Esophagus mucosa (tissue), 1 donor: ENCODE data around the gene ZBTB16. TPM values are rescaled to one million over a fixed set of nuclear protein-coding genes. Genes with fewer than 3 reads are reported as not detected.
A peak's percentile ranks its signal among the peaks of the same experiment; 100 is the strongest.

Source experiments
- ATAC-seq: fragments of 200-7000 bp; cut with Tn5 transposase; one replicate; pipeline ENCODE4 v1.9.1; 2020
- total RNA-seq: library from RNA; stranded (reverse); gene quantifications from one replicate; pipeline ENCODE4 v1.2.4, GENCODE V29; 2023
- donor health status: DM: yes; HTN: yes; CAD: no.

ZBTB16 gene
- total RNA-seq, 1 donor from 2014 or later = 5.4 TPM

DNA sequence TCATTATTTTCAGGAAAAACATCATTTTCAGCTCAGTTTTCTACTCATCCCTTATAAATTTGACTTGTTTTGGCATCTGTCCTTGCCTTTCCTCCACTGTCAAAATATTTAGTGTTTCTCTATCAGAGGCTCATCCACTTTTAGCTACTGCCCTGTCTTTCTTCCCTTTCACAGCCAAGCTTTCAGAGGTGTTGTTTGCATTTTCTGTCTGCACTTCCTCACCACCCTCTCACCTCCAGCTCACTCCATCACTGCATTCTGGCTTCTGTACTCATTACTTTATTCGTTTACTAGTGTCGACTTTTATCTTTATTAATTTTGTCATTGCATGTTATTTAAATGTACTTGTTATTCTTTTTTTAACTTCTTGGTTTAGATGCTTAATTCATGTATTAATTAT lies 210.0 kb downstream of the ZBTB16 start:
- no peak for ATAC-seq

GRCh38 chr11:114270531-114271270 lies 211.2 kb downstream of the ZBTB16 start:
- no peak for ATAC-seq

- no peak for ATAC-seq
Observed at GRCh38 chr11:114271316-114271715, 211.8 kb downstream of the ZBTB16 start.

GRCh38 chr11:114272311-114272710 lies 212.8 kb downstream of the ZBTB16 start:
- no peak for ATAC-seq

DNA sequence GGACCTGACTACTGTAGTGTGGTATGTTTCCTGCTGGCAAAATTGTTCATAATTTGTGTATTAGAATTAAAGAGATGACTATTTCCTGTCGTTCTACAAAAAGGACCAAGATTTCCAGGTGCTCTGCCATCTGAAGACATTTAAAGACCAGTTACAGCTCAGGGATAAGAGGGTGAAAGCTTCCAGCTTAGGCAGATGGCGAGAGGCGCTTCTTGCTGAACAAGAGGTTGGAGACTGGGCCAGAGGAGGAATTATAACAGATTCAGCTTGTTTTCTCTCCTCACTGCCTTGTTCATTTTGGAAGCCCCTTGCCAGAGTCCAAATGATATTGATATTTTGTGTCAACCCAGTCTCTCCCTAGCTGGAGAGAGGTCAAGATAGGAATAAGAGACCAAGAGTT lies 213.6 kb downstream of the ZBTB16 start:
- no peak for ATAC-seq

GRCh38 chr11:114273890-114274635 lies 214.6 kb downstream of the ZBTB16 start:
- ATAC-seq = no peak

GRCh38 chr11:114274637-114275036 lies 215.1 kb downstream of the ZBTB16 start:
- no peak for ATAC-seq

- no peak for ATAC-seq
Observed at GRCh38 chr11:114275280-114275679, 215.8 kb downstream of the ZBTB16 start.

DNA sequence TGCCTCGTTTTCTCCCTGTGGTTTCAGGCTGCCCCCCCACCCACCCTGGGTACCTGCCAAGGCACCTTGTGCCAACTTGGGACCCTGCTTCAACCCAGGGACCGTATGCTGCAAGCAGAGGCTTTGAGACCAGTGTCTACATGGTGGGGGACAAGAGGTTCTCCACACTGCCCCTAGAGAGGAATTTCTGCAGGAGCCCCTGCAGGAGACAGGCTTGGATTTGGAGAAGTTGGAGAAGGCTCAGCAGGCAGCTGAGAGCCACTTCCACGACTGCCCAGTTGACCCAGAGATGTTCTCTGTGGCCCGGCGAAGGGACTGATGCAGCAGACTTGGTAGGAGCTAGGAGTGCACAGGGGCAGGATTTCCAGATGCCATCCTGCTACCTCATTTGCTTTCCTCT lies 216.6 kb downstream of the ZBTB16 start:
- ATAC-seq = no peak

GRCh38 chr11:114277637-114278341 lies 218.3 kb downstream of the ZBTB16 start:
- ATAC-seq = no peak

- no peak for ATAC-seq
Observed at GRCh38 chr11:114278342-114279065, 219.0 kb downstream of the ZBTB16 start.

DNA sequence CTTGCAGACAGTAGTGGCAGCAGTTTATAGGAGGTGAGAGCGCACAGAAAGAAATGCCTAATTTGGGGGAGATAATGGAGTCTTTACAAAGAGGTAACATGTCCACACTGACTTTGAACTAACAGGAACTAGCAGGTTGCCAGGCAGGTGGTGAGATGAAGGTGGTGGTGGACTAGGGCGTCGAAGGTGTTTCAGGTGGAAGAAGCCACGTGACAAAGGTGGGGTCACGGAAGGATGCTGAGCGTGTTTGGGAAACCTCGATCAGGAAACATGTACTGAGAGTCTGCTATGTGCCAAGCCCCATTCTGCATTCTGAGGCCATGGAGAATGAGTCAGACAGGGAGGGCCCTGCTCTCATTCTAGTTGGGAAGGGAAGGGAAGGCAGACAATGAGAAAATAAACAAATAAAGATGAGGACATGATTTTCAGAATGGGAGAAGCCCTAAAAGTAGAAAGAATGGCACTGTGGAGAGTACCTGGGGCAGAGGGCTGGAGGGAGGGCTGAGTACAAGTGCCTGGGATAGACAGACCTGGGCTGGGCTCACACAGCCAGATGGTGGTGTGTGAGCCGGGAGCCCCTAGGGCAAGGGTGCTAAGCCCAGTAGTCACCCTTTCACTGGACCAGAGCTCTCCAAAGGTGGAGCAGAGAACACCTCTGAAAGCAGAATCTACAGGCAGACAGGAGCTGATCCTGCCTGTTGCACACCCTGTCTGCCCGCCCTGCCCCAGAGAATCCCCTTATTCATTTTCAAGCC lies 220.5 kb downstream of the ZBTB16 start:
- ATAC-seq = peak; percentile 91

DNA sequence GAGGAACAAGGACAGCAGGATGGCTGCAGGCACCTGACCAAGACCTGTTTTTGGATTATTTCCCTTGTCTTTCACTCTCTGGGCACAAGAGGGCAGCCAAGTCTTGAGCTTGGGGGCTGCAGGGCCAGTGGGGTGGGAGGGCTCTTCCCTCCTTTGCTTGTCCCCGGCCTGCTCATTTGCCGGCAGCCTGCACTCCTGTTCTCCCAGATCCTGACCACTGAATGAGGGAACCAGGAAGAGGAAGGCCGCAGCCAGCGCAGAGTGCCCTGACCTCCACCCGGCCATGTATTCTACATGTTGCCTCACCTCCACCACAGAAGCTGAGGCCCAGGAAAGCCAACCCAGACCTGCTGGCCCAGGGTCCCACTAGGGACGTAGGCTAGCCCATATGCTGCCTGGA lies 221.2 kb downstream of the ZBTB16 start:
- ATAC-seq = peak; percentile 60

- peak; percentile 12 for ATAC-seq
Observed at GRCh38 chr11:114281388-114281956, 222.0 kb downstream of the ZBTB16 start.

DNA sequence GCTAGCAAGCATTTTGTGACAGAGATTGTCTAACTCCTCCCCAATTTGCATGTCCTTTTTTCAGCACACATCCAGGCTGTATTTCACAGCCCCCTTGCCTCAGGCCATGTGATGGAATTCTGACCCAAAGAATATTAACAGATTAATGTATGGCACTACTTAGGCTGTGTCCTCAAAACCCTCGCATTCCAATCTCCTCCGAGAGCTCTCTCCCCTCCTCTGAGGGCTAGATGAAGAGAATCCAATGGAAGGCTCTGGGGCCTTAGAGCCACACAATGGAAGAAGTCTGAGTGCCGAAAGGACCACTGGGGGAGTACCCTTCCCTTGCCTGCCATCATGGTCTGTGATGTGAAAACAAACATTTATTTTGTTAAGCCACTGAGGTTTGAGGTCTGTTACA lies 223.0 kb downstream of the ZBTB16 start:
- ATAC-seq = no peak

DNA sequence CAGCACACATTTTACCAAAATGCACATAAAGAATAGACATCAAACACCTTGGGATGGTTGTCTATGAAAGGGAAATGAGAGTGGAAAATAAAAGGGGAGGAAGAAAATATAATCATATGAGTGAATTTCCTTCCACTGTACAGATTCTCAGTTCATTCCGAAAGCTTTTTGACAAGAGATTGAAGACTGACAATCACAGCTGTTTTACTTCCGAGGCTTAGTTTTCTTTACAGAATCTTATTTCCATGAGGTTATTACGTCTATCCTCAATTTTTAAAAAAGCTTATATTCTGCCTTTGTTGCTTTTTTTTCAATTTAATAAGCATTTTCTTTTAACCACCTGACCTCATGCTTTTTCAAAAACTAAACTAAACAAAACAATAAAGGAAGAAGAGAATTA lies 223.9 kb downstream of the ZBTB16 start:
- no peak for ATAC-seq

- ATAC-seq = no peak
Observed at GRCh38 chr11:114284021-114284420, 224.5 kb downstream of the ZBTB16 start.

DNA sequence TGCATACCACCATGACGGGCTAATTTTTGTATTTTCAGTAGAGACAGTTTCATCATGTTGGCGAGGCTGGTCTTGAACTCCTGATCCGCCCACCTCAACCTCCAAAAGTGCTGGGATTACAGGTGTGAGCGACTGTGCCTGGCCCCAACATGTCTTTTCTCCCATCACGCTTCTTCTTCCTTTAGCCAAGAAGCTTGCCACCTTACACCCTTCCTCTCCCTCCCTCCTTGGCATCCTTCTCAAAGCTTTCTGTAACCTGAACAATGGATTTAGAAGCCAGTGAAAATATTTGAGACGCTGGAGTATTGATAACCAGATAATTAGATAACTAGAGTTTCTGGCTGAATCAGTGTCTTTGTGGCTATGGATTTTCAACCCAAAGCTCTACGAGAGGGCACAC lies 225.4 kb downstream of the ZBTB16 start:
- no peak for ATAC-seq

- no peak for ATAC-seq
Observed at GRCh38 chr11:114285599-114285998, 226.1 kb downstream of the ZBTB16 start.

DNA sequence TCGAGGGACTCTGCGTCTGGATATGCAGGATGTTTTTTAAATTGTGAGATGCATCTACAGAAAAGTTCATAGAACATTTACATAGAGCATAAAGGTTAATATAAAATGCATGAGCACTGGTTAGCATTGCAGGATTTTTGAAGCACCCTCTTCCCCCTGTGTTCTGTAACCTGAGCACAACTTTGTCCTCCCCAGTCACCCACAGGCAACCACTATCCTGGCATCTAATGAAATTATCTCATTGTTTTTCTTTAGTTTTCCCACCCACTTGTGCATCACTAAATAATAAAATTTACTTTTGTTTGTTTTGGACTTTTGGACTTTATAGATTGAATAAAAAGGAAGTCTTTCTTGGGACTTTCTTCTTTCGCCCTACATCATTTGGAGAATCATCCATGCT lies 226.7 kb downstream of the ZBTB16 start:
- no peak for ATAC-seq

DNA sequence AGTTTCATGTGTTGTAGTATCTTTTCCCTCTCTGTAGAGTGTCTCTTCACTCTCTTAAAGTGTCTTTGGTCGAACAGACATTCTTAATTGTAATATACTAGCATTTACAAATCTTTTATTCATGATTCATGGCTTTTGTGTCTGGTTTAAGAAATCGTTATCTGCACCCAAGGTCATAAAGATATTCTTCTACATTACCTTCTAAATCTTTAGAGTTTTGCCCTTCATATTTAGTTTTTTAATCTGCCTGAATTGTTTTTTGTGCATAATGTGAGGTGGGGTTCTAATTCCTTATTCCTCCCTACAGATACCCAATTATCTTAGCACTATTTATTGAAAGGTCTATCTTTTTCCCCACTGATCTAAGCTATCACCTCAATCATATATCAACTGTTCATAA lies 227.6 kb downstream of the ZBTB16 start:
- ATAC-seq = no peak

- no peak for ATAC-seq
Observed at GRCh38 chr11:114288136-114288535, 228.6 kb downstream of the ZBTB16 start.
